GM19023 (cell line): ENCODE data around the gene TBX19.
"Not testable (repeated sequence)": the region's sequence is repeated elsewhere in the genome, so short reads cannot be mapped to it uniquely, and the experiment has no call there.

ENCODE experiments used
- ATAC-seq: cut with Tn5 transposase; IDR thresholded peaks from one replicate; pipeline ENCODE4 v1.9.1; 2021; ENCODE audit warnings: mild to moderate bottlenecking, moderate library complexity; ENCODE audit not compliant: unreplicated experiment

The TBX19 gene

DNA sequence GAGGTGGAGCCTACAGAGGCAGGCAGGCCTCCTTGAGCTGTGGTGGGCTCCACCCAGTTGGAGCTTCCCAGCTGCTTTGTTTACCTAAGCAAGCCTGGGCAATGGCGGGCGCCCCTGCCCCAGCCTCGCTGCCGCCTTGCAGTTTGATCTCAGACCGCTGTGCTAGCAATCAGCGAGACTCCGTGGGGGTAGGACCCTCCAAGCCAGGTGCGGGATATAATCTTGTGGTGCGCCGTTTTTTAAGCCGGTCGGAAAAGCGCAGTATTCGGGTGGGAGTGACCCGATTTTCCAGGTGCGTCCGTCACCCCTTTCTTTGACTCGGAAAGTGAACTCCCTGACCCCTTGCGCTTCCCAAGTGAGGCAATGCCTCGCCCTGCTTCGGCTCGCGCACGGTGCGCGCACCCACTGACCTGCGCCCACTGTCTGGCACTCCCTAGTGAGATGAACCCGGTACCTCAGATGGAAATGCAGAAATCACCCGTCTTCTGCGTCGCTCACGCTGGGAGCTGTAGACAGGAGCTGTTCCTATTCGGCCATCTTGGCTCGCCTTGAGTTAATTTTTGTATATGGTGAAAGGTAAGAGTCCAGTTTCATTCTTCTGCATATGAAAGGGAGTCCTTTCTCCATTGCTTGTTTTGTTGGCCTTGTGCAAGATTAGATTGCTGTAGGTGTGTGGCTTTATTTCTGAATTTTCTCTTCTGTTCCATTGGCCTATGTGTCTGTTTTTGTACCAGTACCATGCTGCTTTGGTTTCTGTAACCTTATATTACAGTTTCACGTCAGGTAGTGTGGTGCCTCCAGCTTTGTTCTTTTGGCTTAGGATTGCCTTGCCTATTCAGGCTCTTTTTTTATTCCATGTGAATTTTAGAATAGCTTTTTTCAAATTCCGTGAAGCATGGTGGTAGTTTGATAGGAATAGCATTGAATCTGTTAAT, 73.9 kb downstream of the TBX19 start:
- ATAC-seq: not testable (repeated sequence)

- ATAC-seq: no peak
These were observed 79.7 kb downstream of the TBX19 start for GRCh38 chr1:168360151-168361021.

DNA sequence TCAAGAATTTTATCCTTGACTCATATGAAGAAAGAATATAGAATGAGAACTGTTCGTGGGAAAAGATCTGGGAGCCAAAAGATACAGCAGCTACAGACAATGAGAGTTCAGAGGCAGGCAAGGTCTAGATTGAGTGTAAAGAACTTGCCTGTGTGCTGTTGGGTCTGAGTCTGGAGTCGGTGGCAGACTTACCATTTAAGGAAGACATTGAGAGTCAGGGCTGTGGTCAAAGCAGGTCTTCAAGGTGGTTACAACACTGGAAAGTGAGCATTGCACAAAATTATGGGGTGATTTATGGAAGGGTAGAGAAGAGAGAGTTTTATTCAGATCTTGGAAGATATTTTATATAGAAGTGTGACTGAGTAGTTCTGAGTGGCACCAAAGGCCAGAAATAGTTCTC, 80.6 kb downstream of the TBX19 start:
- ATAC-seq: no peak

DNA sequence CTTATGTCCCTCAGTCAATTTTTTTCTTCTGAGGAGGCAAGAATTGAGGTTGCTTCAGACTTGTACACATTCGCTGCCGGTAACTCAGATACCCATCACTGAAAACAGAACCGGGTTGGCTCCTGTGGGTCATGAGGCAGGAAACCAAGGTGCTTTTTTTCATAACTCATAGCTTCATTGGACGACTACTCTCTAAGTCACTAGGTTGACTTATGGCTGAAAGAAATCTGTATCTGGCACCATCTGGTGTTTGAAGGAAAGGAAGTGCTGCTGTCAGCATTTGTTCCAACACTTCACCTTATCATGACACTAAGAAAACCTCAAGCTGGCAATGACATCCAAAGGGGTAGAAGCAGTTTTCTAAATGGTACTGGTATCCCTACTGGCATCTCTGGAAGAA, 82.3 kb downstream of the TBX19 start:
- ATAC-seq: no peak
